ENCODE data around the gene PGLYRP4. TPM values are rescaled to one million over a fixed set of nuclear protein-coding genes. Genes with fewer than 3 reads are reported as not detected.

Gene PGLYRP4
- total RNA-seq, 6 experiments from 2014 or later: not detected

DNA sequence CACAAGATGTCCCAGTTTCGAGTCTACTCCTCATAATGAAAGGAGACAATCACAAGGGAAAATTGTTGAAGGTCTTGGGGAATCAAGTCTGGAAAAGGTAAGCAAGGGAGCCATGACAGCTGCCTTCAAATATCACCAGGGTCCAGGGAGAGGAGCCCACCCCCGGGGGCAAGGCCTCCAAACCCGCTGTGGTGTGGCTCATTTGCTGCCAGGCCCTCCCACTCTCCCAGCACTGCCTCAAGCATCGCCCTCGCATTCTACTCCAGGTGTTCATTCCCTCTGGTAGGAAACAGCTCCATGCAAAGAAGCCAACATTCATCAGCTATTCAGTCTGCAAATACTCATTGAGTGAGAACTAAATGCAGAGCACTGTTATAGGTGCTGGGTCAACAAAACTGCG is 17.6 kb upstream of the PGLYRP4 start:
- Mint-ChIP-seq H3K9me3 (no peaks in the 10 kb centered on the region), H3K4me3 (no peak overlapping the region), H3K4me1 (ENCODE audit: low read depth) (no peaks in the 10 kb centered on the region), H3K36me3 (ENCODE audit: low read depth) (no peaks in the 10 kb centered on the region), H3K27me3 (ENCODE audit: insufficient read depth) (peaks cover 41% of the 10 kb centered on the region), H3K27ac (no peak overlapping the region)
- DNase-seq: no peak
- TF ChIP-seq, protein P1, sequence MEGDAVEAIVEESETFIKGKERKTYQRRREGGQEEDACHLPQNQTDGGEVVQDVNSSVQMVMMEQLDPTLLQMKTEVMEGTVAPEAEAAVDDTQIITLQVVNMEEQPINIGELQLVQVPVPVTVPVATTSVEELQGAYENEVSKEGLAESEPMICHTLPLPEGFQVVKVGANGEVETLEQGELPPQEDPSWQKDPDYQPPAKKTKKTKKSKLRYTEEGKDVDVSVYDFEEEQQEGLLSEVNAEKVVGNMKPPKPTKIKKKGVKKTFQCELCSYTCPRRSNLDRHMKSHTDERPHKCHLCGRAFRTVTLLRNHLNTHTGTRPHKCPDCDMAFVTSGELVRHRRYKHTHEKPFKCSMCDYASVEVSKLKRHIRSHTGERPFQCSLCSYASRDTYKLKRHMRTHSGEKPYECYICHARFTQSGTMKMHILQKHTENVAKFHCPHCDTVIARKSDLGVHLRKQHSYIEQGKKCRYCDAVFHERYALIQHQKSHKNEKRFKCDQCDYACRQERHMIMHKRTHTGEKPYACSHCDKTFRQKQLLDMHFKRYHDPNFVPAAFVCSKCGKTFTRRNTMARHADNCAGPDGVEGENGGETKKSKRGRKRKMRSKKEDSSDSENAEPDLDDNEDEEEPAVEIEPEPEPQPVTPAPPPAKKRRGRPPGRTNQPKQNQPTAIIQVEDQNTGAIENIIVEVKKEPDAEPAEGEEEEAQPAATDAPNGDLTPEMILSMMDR (IDR thresholded peaks at IDR 0.05): no peak

DNA sequence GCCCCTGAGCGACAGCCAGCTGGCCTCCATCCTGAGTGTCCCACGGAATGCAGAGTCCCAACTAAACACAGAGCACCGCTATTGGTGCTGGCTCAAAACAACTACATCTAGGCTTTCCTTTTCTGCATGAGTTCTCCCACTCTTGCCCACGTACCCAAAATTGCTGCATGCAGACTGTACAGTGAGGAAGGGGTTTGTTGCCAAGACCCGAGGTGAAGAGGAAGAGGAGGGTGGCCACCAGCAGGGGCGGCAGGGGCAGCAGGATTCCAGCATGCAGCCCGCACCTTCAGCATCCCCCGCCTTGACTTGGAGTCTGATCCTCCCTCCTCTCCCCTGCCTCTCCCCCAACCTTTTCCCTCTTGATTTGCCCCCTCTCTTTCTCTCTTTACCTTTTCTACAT is 17.1 kb upstream of the PGLYRP4 start:
- Mint-ChIP-seq H3K4me3 (no peak overlapping the region), H3K27me3 (ENCODE audit: insufficient read depth) (peaks cover 39% of the 10 kb centered on the region), H3K9me3 (no peaks in the 10 kb centered on the region), H3K36me3 (ENCODE audit: low read depth) (no peaks in the 10 kb centered on the region), H3K4me1 (ENCODE audit: low read depth) (no peaks in the 10 kb centered on the region), H3K27ac (no peak overlapping the region)
- no peak for DNase-seq
- TF ChIP-seq, protein P1 (IDR thresholded peaks at IDR 0.05): no peak

DNA sequence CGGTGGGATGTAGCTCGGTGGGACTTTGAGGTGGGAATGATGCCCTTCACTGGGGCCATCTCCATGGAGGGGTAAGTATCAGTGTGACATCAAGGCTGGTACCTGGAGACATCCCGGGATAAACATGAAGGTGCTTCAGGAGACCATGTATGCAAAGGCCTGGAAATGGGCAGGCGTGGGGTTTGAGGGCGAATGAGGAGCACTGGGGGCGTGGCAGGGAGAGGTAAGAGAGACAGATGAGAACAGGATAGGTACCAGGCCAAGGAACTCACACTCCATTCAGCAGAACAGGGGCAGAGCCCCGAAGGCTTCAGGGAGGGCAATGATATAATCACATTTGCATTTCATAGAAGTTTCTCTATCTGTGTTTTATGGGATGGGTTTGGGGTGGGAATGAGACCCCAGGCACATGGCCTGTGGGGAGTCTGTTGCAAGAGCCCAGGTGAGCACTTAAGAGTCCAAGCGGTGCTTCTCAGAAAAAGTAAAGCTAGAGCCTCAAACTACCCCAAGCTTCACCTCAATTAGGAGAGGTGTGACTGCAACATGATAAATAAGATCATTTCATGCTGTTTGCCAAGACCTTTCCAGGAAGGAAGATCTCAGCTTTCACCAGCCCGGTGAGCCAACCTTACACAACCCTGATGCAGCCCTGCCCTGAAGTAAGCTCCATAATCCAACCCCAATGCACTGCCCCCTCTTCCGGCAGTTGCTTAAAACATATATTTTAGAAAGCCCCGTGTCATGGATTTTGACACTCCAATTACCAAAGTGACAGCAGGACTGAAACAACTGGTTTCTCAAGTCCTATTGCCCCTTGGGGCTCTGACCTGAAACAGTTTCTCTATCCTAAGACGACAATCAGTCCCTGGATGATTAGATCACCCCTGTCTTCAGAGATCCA is 16.4 kb upstream of the PGLYRP4 start:
- no peak for DNase-seq
- Mint-ChIP-seq H3K4me1 (ENCODE audit: low read depth) (no peaks in the 10 kb centered on the region), H3K4me3 (no peak overlapping the region), H3K36me3 (ENCODE audit: low read depth) (no peaks in the 10 kb centered on the region), H3K9me3 (no peaks in the 10 kb centered on the region), H3K27ac (no peak overlapping the region), H3K27me3 (ENCODE audit: insufficient read depth) (peaks cover 42% of the 10 kb centered on the region)
- TF ChIP-seq, protein P1 (IDR thresholded peaks at IDR 0.05): no peak

DNA sequence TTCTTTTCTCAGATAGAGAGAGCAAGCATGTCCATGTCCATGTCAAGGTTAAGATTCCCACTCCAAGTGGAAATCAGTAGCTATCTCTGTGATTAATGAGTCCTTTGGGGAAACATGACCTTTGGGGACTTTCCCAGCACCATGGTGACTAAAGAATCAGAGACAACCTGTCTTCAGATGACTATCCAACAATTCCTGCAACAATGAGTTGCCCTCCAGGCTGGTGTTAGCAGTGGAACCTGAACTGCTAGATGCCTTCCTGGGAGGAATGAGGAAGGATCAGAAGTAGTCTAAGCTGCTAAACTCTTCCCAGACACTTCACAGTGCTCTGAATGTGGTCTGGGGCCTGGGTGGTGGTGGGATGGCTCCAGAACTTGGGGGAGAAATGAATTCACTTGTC is 15.5 kb upstream of the PGLYRP4 start:
- H3K36me3 Mint-ChIP-seq (ENCODE audit: low read depth): no peaks in the 10 kb centered on the region
- H3K27me3 Mint-ChIP-seq (ENCODE audit: insufficient read depth): peaks cover 42% of the 10 kb centered on the region
- no peaks in the 10 kb centered on the region for H3K4me1 Mint-ChIP-seq (ENCODE audit: low read depth)
- no peak for DNase-seq
- no peak overlapping the region for H3K4me3 Mint-ChIP-seq
- H3K9me3 Mint-ChIP-seq: no peaks in the 10 kb centered on the region
- H3K27ac Mint-ChIP-seq: no peak overlapping the region
- TF ChIP-seq, protein P1 (IDR thresholded peaks at IDR 0.05): no peak

DNA sequence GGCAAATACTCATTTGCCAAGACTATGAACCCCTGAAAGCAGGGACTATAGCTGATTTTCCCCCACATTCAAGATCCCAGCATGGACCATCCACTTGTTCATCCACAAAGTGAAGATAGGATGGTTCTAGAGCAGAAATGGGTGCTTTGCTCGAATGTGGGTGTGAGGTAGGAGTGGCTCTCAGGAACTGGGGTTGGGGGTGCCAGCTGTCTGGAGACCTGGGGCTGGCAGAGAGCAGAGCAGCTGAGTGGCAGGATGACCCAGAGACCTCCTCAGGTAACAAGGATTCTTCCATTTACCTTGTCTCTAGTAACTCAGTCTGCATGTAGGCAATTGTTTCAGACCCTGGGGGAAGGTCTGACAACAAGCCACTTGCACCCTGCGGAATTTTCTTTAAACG is 15.0 kb upstream of the PGLYRP4 start:
- Mint-ChIP-seq H3K27ac (no peak overlapping the region), H3K4me1 (ENCODE audit: low read depth) (no peaks in the 10 kb centered on the region), H3K9me3 (no peaks in the 10 kb centered on the region), H3K4me3 (no peak overlapping the region), H3K27me3 (ENCODE audit: insufficient read depth) (peaks cover 42% of the 10 kb centered on the region), H3K36me3 (ENCODE audit: low read depth) (no peaks in the 10 kb centered on the region)
- TF ChIP-seq, protein P1 (IDR thresholded peaks at IDR 0.05): no peak
- no peak for DNase-seq

Data from HFFc6 (cell line).